Stimulated activated CD4-positive, alpha-beta T cell treated with anti-CD3 and anti-CD28 coated beads, Interleukin-15, amount 100 ng/mL, for 48 hours (primary cell): Measurements from ENCODE around the gene ERGIC1.
"Not testable (repeated sequence)": the region's sequence is repeated elsewhere in the genome, so short reads cannot be mapped to it uniquely, and the experiment has no call there.

Experiments
- DNase-seq, 2 donors: peaks; one replicate each; pipeline ENCODE4 v3.0.0-alpha.2; 2020; ENCODE audit warnings: low read depth in 2 of 2

The ERGIC1 gene

GRCh38 chr5:172833686-172834414, at the start of gene ERGIC1:
Gene ERGIC1, plus strand, starts transcription at chr5:172834251. Its CDS starts 163 bp downstream, at chr5:172834414.
- DNase-seq: peak in 1 of 2 donors; percentile 49

GRCh38 chr5:172785429-172786088, 48.5 kb upstream of the ERGIC1 start:
- DNase-seq: no peak

- DNase-seq: no peak
Observed at GRCh38 chr5:172786736-172787462, 47.2 kb upstream of the ERGIC1 start.

DNA sequence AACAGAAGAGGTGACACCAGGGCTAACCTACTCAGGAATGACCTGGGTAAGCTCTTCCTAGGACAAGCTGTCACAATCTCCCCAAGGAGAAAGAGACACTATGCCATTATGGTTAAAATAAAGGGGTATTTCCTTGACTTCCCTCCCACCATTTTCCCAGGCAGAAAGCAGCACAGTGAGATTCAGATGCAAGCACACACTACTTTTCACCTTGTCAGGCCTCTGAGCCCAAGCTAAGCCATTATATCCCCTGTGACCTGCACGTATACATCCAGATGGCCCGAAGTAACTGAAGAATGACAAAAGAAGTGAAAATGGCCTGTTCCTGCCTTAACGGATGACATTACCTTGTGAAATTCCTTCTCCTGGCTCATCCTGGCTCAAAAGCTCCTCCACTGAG, 46.5 kb upstream of the ERGIC1 start:
- not testable (repeated sequence) for DNase-seq

GRCh38 chr5:172788771-172789686, 45.0 kb upstream of the ERGIC1 start:
- DNase-seq: no peak

DNA sequence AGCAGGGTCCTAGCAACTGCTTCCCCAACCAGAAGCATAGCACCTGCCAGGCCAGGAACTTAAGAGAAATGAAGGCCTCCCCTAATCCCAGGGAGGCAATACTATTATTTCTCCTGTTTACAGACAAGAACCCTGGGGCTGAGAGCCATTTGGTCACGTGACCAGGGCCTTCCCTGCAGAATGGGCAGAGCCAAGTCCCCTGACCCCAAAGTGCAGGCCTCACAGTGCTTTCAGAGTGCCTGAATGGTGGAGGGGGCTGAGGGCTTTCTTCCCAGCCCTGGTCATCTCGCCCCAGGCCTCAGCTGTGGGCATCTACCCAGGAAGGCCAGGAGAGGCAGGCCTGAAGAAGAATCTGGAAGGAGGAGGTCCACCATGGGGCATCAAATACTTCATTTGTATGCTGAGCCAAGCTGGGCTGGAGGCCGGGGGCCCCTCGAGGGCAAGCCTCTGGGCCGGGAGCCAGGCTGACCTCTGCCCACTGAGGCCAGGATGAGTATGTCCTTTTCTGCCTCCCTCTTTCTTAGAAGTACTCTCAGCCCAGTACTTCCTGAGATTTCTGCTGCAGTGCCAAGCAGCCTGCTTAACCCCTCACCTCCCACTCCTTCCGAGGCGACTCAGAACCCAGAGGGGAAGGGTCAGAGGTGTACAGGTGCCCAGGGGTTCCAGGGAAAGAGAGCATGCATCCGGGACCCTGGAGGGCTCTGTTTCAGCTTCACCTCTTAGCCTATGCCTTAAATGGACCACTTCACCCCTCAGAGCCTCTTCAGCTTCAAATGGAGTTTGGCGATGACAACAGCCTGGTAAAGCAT, 44.2 kb upstream of the ERGIC1 start:
- no peak for DNase-seq

GRCh38 chr5:172790496-172790889, 43.6 kb upstream of the ERGIC1 start:
- DNase-seq: no peak

DNA sequence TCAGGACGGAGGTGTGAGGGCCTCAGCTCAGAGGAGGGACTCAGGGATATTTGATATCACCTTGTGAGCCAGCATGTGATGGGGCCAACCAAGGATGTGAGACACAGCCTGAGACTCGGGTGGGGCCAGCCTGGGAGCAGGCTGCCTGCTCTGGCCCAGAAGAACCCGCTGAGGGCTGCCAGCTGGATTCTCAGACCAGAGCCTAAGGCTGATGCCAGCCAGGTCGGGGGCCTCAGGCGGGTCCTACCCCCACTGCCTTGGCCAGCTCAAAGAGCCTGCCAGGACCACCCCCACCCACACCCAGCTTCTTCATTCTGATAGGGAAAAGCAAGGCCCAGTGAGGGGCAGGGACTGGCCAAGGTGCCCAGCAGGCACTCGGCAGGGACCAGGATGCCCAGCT, 42.8 kb upstream of the ERGIC1 start:
- no peak for DNase-seq

GRCh38 chr5:172791726-172792445, 42.2 kb upstream of the ERGIC1 start:
- no peak for DNase-seq

GRCh38 chr5:172792701-172793570, 41.1 kb upstream of the ERGIC1 start:
- no peak for DNase-seq

DNA sequence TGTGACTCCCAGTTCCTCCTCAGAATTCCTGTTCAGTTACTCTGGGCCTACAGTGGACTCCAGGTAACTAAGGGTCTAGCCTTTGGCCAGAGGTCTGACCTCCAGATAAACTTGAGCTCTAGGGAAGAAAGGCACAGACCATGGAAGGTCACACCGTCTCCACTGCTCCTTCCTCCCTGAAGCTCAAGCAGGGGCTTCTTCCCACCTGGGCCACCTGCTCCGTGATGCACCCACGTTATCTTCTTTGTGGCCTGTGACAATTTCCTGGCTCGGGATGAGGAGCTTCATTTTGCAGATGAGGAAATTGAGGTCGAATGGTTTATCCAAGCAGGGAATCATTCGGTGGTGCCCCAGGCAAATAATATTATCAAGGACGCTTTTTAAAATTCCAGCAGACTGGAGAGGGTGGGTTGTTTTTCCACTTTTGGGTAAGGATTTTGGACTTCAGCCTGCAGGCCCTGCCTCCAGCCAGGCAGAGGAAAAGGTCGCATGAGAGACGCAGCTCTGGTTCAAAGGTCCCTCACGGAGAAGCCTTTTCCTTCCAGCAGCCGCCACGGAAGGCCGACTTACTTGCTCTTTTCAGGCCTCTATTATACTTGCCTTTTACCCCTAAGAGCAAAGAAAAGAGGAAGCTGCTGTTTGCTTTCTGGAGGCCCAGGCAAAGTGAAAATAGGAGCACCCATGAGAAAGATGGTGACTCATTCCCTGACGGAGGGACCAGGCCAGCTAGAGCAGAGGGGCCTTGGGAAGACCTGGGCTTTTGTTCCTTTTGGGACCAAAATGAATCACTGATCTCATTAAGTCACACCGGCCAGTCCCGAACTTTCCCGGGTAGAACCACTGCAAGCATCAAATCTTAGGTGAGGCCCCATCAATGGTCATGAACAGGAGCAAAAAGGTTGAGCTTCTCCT, 40.2 kb upstream of the ERGIC1 start:
- DNase-seq: no peak

DNA sequence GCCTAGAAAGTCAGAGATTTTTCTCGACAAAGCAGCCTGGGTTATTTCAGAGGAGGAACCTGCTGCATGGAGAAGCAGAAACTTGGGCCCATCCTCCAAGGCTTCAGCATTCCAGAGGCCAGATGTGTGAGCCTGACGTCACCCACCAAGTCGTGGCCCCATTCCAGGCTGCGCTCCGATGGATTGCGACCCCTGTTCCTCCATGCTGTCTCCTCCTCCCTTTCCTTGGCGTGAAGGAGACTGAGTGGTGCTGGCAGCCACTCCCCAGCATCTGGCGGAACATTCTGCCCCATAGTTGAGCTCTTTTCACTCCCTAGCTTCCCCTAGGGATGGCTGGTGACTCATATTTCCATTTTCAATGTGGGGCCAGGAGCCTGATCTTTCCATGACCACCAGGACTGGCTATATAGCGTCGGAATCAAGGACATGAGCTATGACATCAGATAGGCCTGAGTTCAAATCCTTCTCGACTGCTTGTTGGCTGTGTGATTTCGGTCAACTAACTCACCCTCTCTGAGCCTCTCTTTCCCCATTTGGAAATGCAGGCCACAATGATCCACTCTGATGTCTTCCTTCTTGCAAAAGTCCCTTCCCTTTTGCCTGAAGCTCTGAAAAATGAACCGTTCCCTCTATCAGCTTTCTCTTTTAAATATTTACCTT, 38.6 kb upstream of the ERGIC1 start:
- no peak for DNase-seq

- no peak for DNase-seq
Observed at GRCh38 chr5:172796306-172796705, 37.7 kb upstream of the ERGIC1 start.

DNA sequence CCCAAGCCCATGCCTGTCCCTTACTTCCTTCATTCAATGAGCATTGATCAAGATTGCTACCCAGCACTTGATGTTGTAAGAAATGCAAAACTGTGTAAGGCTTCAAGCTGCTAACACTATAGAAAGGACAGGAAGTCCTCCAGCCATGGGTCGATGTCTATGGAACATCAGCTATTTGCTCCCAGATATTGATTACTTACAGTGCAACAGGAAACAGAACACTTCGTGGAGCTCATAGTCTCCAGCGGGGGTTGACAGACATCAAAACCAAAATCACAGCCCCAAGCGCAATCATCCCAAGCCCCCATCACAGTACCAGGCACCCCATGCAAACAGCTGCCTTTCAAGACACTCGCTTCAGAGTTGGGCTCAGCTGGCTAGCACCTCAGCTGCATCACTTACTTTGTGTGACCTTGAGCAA, 36.3 kb upstream of the ERGIC1 start:
- DNase-seq: no peak

- DNase-seq: no peak
Observed at GRCh38 chr5:172798422-172799215, 35.4 kb upstream of the ERGIC1 start.

GRCh38 chr5:172799416-172799815, 34.6 kb upstream of the ERGIC1 start:
- no peak for DNase-seq

- no peak for DNase-seq
Observed at GRCh38 chr5:172800088-172800551, 33.9 kb upstream of the ERGIC1 start.
